CD14-positive monocyte (primary cell): ENCODE results near the gene MYPN. TPM values are rescaled to one million over a fixed set of nuclear protein-coding genes. Genes with fewer than 3 reads are reported as not detected.
A peak's percentile ranks its signal among the peaks of the same experiment; 100 is the strongest.

Source experiments
- DNase-seq, 3 donors: peaks; one replicate each; pipeline ENCODE4 v3.0.0-alpha.2; 2011 to 2022
- H2AFZ ChIP-seq: 2 replicates; pipeline ENCODE4 v1.6.0; 2012; ENCODE audit warnings: mild to moderate bottlenecking, low read depth, low read length, inconsistent platforms; ENCODE audit not compliant: insufficient read depth, poor library complexity, severe bottlenecking
- H3K27ac ChIP-seq, 2 donors: 1 replicate in 1 of 2; 2 replicates in 1 of 2; pipeline ENCODE4 v1.5.1; 2012 to 2013; ENCODE audit warnings: low read length in 2 of 2, control low read depth in 1 of 2, inconsistent platforms in 1 of 2, low read depth in 1 of 2, mild to moderate bottlenecking in 1 of 2
- H3K27me3 ChIP-seq, 2 donors: one replicate each; pipeline versions ENCODE4 v1.6.0 to v1.6.1; 2011 to 2013; ENCODE audit warnings: low read length in 2 of 2; ENCODE audit not compliant: control insufficient read depth in 2 of 2, insufficient read depth in 2 of 2
- H3K36me3 ChIP-seq, 2 donors: replicated peaks in 1 of 2; 1 replicate in 1 of 2; 2 replicates in 1 of 2; pipeline versions ENCODE4 v1.5.1 to v1.6.1; 2012 to 2013; ENCODE audit warnings: low read length in 2 of 2, control low read depth in 1 of 2, inconsistent platforms in 1 of 2, mild to moderate bottlenecking in 1 of 2; ENCODE audit not compliant: insufficient read depth in 2 of 2, control insufficient read depth in 1 of 2
- H3K4me1 ChIP-seq, 2 donors: 1 replicate in 1 of 2; 2 replicates in 1 of 2; pipeline versions ENCODE4 v1.5.1 to v1.6.1; 2012 to 2013; ENCODE audit warnings: low read length in 2 of 2, control low read depth in 1 of 2, inconsistent platforms in 1 of 2, mild to moderate bottlenecking in 1 of 2, moderate library complexity in 1 of 2; ENCODE audit not compliant: insufficient read depth in 2 of 2, control insufficient read depth in 1 of 2
- H3K4me2 ChIP-seq: replicated peaks from 2 replicates; pipeline ENCODE3; 2012; ENCODE audit warnings: low read length, moderate library complexity, mild to moderate bottlenecking; ENCODE audit not compliant: poor library complexity, severe bottlenecking; ENCODE audit errors: extremely low read depth
- H3K4me3 ChIP-seq, 3 experiments: fragments of 200-600 bp in 1 of 3; sonication (generic) in 1 of 3; replicated peaks in 1 of 3; 1 replicate in 2 of 3; 2 replicates in 1 of 3; pipeline ENCODE4 v1.5.1; 2011 to 2013; ENCODE audit warnings: low read length in 3 of 3, mild to moderate bottlenecking in 3 of 3, control low read depth in 2 of 3, low read depth in 2 of 3, inconsistent platforms in 1 of 3, moderate library complexity in 1 of 3
- H3K79me2 ChIP-seq: 2 replicates; pipeline ENCODE4 v1.6.0; 2012; ENCODE audit warnings: mild to moderate bottlenecking, control low read depth, inconsistent platforms, low read length, moderate library complexity; ENCODE audit not compliant: insufficient read depth
- H3K9ac ChIP-seq: 2 replicates; pipeline ENCODE4 v1.6.0; 2017; ENCODE audit warnings: low read length, mild to moderate bottlenecking; ENCODE audit not compliant: insufficient read depth, poor library complexity, severe bottlenecking
- H3K9me3 ChIP-seq, 2 donors: replicated peaks in 1 of 2; 1 replicate in 1 of 2; 2 replicates in 1 of 2; pipeline versions ENCODE4 v1.5.1 to v1.6.1; 2012 to 2013; ENCODE audit warnings: low read length in 2 of 2, control low read depth in 1 of 2; ENCODE audit not compliant: control insufficient read depth in 1 of 2, insufficient read depth in 1 of 2
- H4K20me1 ChIP-seq: 2 replicates; pipeline ENCODE4 v1.6.0; 2012; ENCODE audit warnings: mild to moderate bottlenecking, low read length, control low read depth, moderate library complexity; ENCODE audit not compliant: insufficient read depth
- H3K27ac Mint-ChIP-seq, 7 donors: one replicate each; pipeline ENCODE4 v1.8.0; 2020; ENCODE audit warnings: mild to moderate bottlenecking in 7 of 7, mixed read lengths in 7 of 7, moderate library complexity in 6 of 7, inconsistent platforms in 2 of 7
- H3K27me3 Mint-ChIP-seq, 3 donors: one replicate each; pipeline ENCODE4 v1.8.0; 2021 to 2022; ENCODE audit warnings: low read depth in 3 of 3, mild to moderate bottlenecking in 3 of 3, mixed read lengths in 3 of 3, moderate library complexity in 3 of 3, inconsistent platforms in 1 of 3
- H3K36me3 Mint-ChIP-seq, 2 donors: one replicate each; pipeline ENCODE4 v1.8.0; 2020; ENCODE audit warnings: mixed read lengths in 2 of 2, inconsistent platforms in 1 of 2, mild to moderate bottlenecking in 1 of 2
- H3K4me1 Mint-ChIP-seq: one replicate; pipeline ENCODE4 v1.8.0; 2020; ENCODE audit warnings: mild to moderate bottlenecking, mixed read lengths
- H3K4me3 Mint-ChIP-seq, 2 donors: one replicate each; pipeline ENCODE4 v1.8.0; 2020; ENCODE audit warnings: mild to moderate bottlenecking in 2 of 2, mixed read lengths in 2 of 2, moderate library complexity in 1 of 2
- H3K9me3 Mint-ChIP-seq, 7 donors: one replicate each; pipeline ENCODE4 v1.8.0; 2020 to 2022; ENCODE audit warnings: mixed read lengths in 7 of 7, mild to moderate bottlenecking in 6 of 7, moderate library complexity in 6 of 7, inconsistent platforms in 2 of 7
- WGBS: methylation state at CpG from one replicate; pipeline ENCODE4 v1.1.5; 2013; ENCODE audit warnings: missing lambda C conversion rate; ENCODE audit not compliant: insufficient coverage; 5-methylcytosine and 5-hydroxymethylcytosine counted together
- intact Hi-C, 2 donors: fragments of 100-400 bp; cut with micrococcal nuclease; formaldehyde crosslinking; loops; one replicate each; pipeline versions ENCODE4 v1.15.0 to v1.15.1; 2023
- polyA plus RNA-seq, 3 donors: library from polyadenylated mRNA; depleted of rRNA in 1 of 3; unstranded in 2 of 3; stranded (reverse) in 1 of 3; fragments of 300-500 nt in 2 of 3; fragments of >200 nt in 1 of 3; fragmentation: Illumina TruSeq in 2 of 3; gene quantifications; 1 replicate in 2 of 3; 2 replicates in 1 of 3; pipeline ENCODE4 v1.2.3, GENCODE V29; 2012 to 2021
- TF ChIP-seq, protein P1 (sequence below): fragments of 200-600 bp; IDR thresholded peaks from one replicate; pipeline ENCODE4 v1.8.0; 2022; ENCODE audit warnings: antibody characterized with exemption, mild to moderate bottlenecking

MYPN gene
- polyA plus RNA-seq, 3 donors, result not detected

DNA sequence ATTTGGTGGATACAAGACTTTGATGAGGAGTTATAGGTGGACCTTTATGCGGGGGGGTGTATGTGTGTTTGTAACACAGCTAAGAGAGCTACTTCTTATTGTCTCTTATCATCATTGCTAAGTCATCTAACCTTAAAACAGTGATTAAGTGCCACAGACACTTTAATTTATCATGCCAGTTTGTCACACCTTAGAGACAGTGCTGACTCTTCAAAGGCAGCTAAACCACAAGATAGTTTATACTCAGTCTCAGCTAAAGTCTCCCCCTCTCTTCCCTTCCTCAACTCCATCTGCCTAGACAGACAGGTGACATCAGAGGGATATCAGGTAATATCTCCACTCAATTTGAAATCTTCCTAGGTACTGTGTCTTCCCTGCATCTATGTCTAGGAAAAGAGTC is 42.2 kb downstream of the MYPN start:
- no CpG with 5 or more reads among the region's 1 CpG for WGBS
- H3K36me3 ChIP-seq, result no peaks in the 10 kb centered on the region
- no peaks in the 10 kb centered on the region for H3K36me3 Mint-ChIP-seq
- H3K4me3 ChIP-seq, result no peak overlapping the region
- no peaks in the 10 kb centered on the region for H3K4me1 ChIP-seq
- DNase-seq, result no peak
- TF ChIP-seq, protein P1, sequence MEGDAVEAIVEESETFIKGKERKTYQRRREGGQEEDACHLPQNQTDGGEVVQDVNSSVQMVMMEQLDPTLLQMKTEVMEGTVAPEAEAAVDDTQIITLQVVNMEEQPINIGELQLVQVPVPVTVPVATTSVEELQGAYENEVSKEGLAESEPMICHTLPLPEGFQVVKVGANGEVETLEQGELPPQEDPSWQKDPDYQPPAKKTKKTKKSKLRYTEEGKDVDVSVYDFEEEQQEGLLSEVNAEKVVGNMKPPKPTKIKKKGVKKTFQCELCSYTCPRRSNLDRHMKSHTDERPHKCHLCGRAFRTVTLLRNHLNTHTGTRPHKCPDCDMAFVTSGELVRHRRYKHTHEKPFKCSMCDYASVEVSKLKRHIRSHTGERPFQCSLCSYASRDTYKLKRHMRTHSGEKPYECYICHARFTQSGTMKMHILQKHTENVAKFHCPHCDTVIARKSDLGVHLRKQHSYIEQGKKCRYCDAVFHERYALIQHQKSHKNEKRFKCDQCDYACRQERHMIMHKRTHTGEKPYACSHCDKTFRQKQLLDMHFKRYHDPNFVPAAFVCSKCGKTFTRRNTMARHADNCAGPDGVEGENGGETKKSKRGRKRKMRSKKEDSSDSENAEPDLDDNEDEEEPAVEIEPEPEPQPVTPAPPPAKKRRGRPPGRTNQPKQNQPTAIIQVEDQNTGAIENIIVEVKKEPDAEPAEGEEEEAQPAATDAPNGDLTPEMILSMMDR, result no peak
- H3K27ac ChIP-seq, result no peak overlapping the region
- H3K9ac ChIP-seq, result no peak overlapping the region
- peaks cover 0 to 3% (median 0%) of the 10 kb centered on the region in 7 donors for H3K9me3 Mint-ChIP-seq
- no peak overlapping the region for H3K27ac Mint-ChIP-seq
- H3K4me2 ChIP-seq, result no peak overlapping the region
- H3K4me1 Mint-ChIP-seq, result no peaks in the 10 kb centered on the region
- no peaks in the 10 kb centered on the region for H3K79me2 ChIP-seq
- peaks cover 3 to 7% (median 5%) of the 10 kb centered on the region in 3 donors for H3K27me3 Mint-ChIP-seq
- no peaks in the 10 kb centered on the region for H3K27me3 ChIP-seq
- no peak overlapping the region for H3K4me3 Mint-ChIP-seq
- no peaks in the 10 kb centered on the region for H3K9me3 ChIP-seq
- intact Hi-C loops, result loop anchor here in 1 of 2 donors (10.0 kb wide), 2 partner anchors 297 to 367 kb away; no protein-coding TSS in a partner anchor
- H4K20me1 ChIP-seq, result no peaks in the 10 kb centered on the region
- no peak overlapping the region for H2AFZ ChIP-seq

DNA sequence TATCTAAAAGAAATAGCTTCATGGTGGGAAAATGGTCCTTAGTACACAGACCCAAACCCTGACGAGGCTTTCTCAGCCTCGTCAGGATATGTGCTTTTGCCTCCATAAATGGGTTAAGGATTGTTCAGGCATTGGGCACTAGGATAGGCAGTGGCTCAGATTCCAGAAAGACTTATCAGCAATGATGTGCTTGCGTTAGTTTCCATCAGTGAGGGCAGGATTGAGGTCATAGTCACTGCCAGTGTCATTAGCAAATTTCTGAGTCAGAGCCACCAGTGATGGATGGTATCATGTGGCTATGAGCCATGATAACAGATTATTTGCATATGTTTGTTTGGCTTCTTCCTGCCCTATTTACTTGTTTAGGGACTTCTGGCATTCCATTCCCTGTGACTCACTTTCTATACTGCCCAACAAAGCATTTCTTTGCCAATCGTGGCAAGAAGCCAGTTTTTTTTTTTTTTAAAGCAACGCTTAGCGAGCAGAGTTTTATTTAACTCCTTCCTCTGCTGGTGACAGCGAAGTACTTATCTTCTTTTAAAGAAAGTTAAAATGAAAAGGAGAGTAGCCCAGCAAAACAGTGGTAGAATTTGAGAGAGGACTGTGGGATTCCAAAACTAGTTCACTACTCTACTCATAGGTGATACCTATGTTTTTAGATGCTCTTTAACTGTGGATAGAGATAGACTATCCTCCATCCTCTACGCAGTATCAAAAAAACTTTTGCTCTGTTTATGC is 44.4 kb downstream of the MYPN start:
- H4K20me1 ChIP-seq, result no peaks in the 10 kb centered on the region
- no peaks in the 10 kb centered on the region for H3K9me3 ChIP-seq
- H3K4me2 ChIP-seq, result no peak overlapping the region
- no peak overlapping the region for H3K9ac ChIP-seq
- peak; percentile 12 to 68 (median 22) for DNase-seq
- H3K79me2 ChIP-seq, result no peaks in the 10 kb centered on the region
- no peak overlapping the region for H3K27ac ChIP-seq
- Mint-ChIP-seq H3K27ac (no peak overlapping the region), H3K36me3 (no peaks in the 10 kb centered on the region), H3K4me1 (no peaks in the 10 kb centered on the region), H3K27me3 (peaks cover 0 to 7% (median 5%) of the 10 kb centered on the region in 3 donors), H3K9me3 (peaks cover 0 to 3% (median 0%) of the 10 kb centered on the region in 7 donors), H3K4me3 (no peak overlapping the region)
- no peaks in the 10 kb centered on the region for H3K27me3 ChIP-seq
- no peak overlapping the region for H3K4me3 ChIP-seq
- WGBS, result 78% methylated on average over 3 of the region's 8 CpGs
- no peak overlapping the region for H2AFZ ChIP-seq
- H3K4me1 ChIP-seq, result no peaks in the 10 kb centered on the region
- TF ChIP-seq, protein P1, result no peak
- H3K36me3 ChIP-seq, result no peaks in the 10 kb centered on the region
- intact Hi-C loops, result loop anchor here in 1 of 2 donors (10.0 kb wide), 2 partner anchors 299 to 369 kb away; no protein-coding TSS in a partner anchor
